ENCODE data around the gene CXXC4. TPM values are rescaled to one million over a fixed set of nuclear protein-coding genes. Genes with fewer than 3 reads are reported as not detected.

The CXXC4 gene
- total and polyA plus RNA-seq, 2 experiments from 2014 or later = not detected

GRCh38 chr4:104488151-104488550 lies 6.5 kb downstream of the CXXC4 start:
- no peak overlapping the region for H3K27ac ChIP-seq
- no peak for DNase-seq
- H3K4me3 ChIP-seq = no peak overlapping the region
- in situ Hi-C loops (cut with MboI) = no loop called here
- 72 to 94% methylated on average over 1 of the region's 1 CpG for WGBS, 2 experiments (ENCODE audit: low coverage in 1 of 2, low lambda C conversion rate in 2 of 2, missing lambda C conversion rate in 2 of 2)
- H3F3A ChIP-seq (ENCODE audit: insufficient read depth) = no peaks in the 10 kb centered on the region
- no peaks in the 10 kb centered on the region for H3K36me3 ChIP-seq (ENCODE audit: low read depth)
- H2AFZ ChIP-seq = no peak overlapping the region
- H3K9me3 ChIP-seq (ENCODE audit: low read depth) = no peaks in the 10 kb centered on the region
- H3K79me2 ChIP-seq (ENCODE audit: insufficient read depth) = no peaks in the 10 kb centered on the region
- no peaks in the 10 kb centered on the region for H3K9me2 ChIP-seq (ENCODE audit: insufficient read depth)
- H4K20me1 ChIP-seq (ENCODE audit: insufficient read depth) = no peaks in the 10 kb centered on the region
- H3K27me3 ChIP-seq (replicated peaks; ENCODE audit: insufficient read depth) = peaks cover 22% of the 10 kb centered on the region
- TF ChIP-seq EZH2phosphoT487 (IDR thresholded peaks at IDR 0.05; ENCODE audit: insufficient read depth, low read depth) = no peak
- no peak for TF ChIP-seq EZH2 (IDR thresholded peaks at IDR 0.05; ENCODE audit: insufficient read depth, poor library complexity, severe bottlenecking)
- H3K4me2 ChIP-seq (ENCODE audit: unreplicated experiment) = no peak overlapping the region
- H3K9ac ChIP-seq = no peak overlapping the region
- H3K4me1 ChIP-seq (ENCODE audit: insufficient read depth) = no peaks in the 10 kb centered on the region

- no peak for TF ChIP-seq EZH2phosphoT487 (IDR thresholded peaks at IDR 0.05; ENCODE audit: insufficient read depth, low read depth)
- TF ChIP-seq EZH2 (IDR thresholded peaks at IDR 0.05; ENCODE audit: insufficient read depth, poor library complexity, severe bottlenecking) = no peak
- Histone ChIP-seq H3K9ac (no peak overlapping the region), H3K27me3 (replicated peaks; ENCODE audit: insufficient read depth) (peaks cover 12% of the 10 kb centered on the region), H4K20me1 (ENCODE audit: insufficient read depth) (no peaks in the 10 kb centered on the region), H3K27ac (no peak overlapping the region), H3K4me2 (ENCODE audit: unreplicated experiment) (no peak overlapping the region), H3K79me2 (ENCODE audit: insufficient read depth) (no peaks in the 10 kb centered on the region), H3K9me2 (ENCODE audit: insufficient read depth) (no peaks in the 10 kb centered on the region), H3K36me3 (ENCODE audit: low read depth) (no peaks in the 10 kb centered on the region), H3K9me3 (ENCODE audit: low read depth) (no peaks in the 10 kb centered on the region), H3K4me1 (ENCODE audit: insufficient read depth) (no peaks in the 10 kb centered on the region), H3F3A (ENCODE audit: insufficient read depth) (no peaks in the 10 kb centered on the region), H3K4me3 (no peak overlapping the region), H2AFZ (no peak overlapping the region)
- in situ Hi-C loops (cut with MboI) = no loop called here
- 41 to 42% methylated on average over 2 of the region's 2 CpGs for WGBS, 2 experiments (ENCODE audit: low coverage in 1 of 2, low lambda C conversion rate in 2 of 2, missing lambda C conversion rate in 2 of 2)
- DNase-seq = no peak
Measured at GRCh38 chr4:104486716-104487504, 7.8 kb downstream of the CXXC4 start.

GRCh38 chr4:104475652-104476051 lies 19.0 kb downstream of the CXXC4 start:
- no peaks in the 10 kb centered on the region for H3K9me3 ChIP-seq (ENCODE audit: low read depth)
- no peak for DNase-seq
- no peak for TF ChIP-seq EZH2phosphoT487 (IDR thresholded peaks at IDR 0.05; ENCODE audit: insufficient read depth, low read depth)
- no peak for TF ChIP-seq EZH2 (IDR thresholded peaks at IDR 0.05; ENCODE audit: insufficient read depth, poor library complexity, severe bottlenecking)
- no peaks in the 10 kb centered on the region for H3K36me3 ChIP-seq (ENCODE audit: low read depth)
- H3K27ac ChIP-seq = no peak overlapping the region
- no peaks in the 10 kb centered on the region for H3K4me1 ChIP-seq (ENCODE audit: insufficient read depth)
- H3K9me2 ChIP-seq (ENCODE audit: insufficient read depth) = no peaks in the 10 kb centered on the region
- no peak overlapping the region for H2AFZ ChIP-seq
- H3K4me3 ChIP-seq = no peak overlapping the region
- in situ Hi-C loops (cut with MboI) = no loop called here
- no peaks in the 10 kb centered on the region for H3F3A ChIP-seq (ENCODE audit: insufficient read depth)
- no peak overlapping the region for H3K9ac ChIP-seq
- H3K4me2 ChIP-seq (ENCODE audit: unreplicated experiment) = no peak overlapping the region
- 27 to 32% methylated on average over 4 of the region's 4 CpGs for WGBS, 2 experiments (ENCODE audit: low coverage in 1 of 2, low lambda C conversion rate in 2 of 2, missing lambda C conversion rate in 2 of 2)
- no peaks in the 10 kb centered on the region for H4K20me1 ChIP-seq (ENCODE audit: insufficient read depth)
- H3K27me3 ChIP-seq (replicated peaks; ENCODE audit: insufficient read depth) = no peaks in the 10 kb centered on the region
- no peaks in the 10 kb centered on the region for H3K79me2 ChIP-seq (ENCODE audit: insufficient read depth)

- no peaks in the 10 kb centered on the region for H3K9me3 ChIP-seq (ENCODE audit: low read depth)
- H3K4me3 ChIP-seq = no peak overlapping the region
- H2AFZ ChIP-seq = no peak overlapping the region
- H3K79me2 ChIP-seq (ENCODE audit: insufficient read depth) = no peaks in the 10 kb centered on the region
- no peaks in the 10 kb centered on the region for H3K36me3 ChIP-seq (ENCODE audit: low read depth)
- DNase-seq = no peak
- WGBS, 2 experiments (ENCODE audit: low coverage in 1 of 2, low lambda C conversion rate in 2 of 2, missing lambda C conversion rate in 2 of 2) = 33 to 58% methylated on average over 1 of the region's 1 CpG
- no peaks in the 10 kb centered on the region for H4K20me1 ChIP-seq (ENCODE audit: insufficient read depth)
- no peaks in the 10 kb centered on the region for H3K9me2 ChIP-seq (ENCODE audit: insufficient read depth)
- H3K9ac ChIP-seq = no peak overlapping the region
- H3K27me3 ChIP-seq (replicated peaks; ENCODE audit: insufficient read depth) = no peaks in the 10 kb centered on the region
- in situ Hi-C loops (cut with MboI) = no loop called here
- H3K4me2 ChIP-seq (ENCODE audit: unreplicated experiment) = no peak overlapping the region
- H3F3A ChIP-seq (ENCODE audit: insufficient read depth) = no peaks in the 10 kb centered on the region
- TF ChIP-seq EZH2 (IDR thresholded peaks at IDR 0.05; ENCODE audit: insufficient read depth, poor library complexity, severe bottlenecking) = no peak
- no peak for TF ChIP-seq EZH2phosphoT487 (IDR thresholded peaks at IDR 0.05; ENCODE audit: insufficient read depth, low read depth)
- H3K4me1 ChIP-seq (ENCODE audit: insufficient read depth) = no peaks in the 10 kb centered on the region
- no peak overlapping the region for H3K27ac ChIP-seq
Measured at GRCh38 chr4:104472766-104473165, 21.9 kb downstream of the CXXC4 start.
